ENCODE measurements around the gene NELL2. TPM values are rescaled to one million over a fixed set of nuclear protein-coding genes. Genes with fewer than 3 reads are reported as not detected.

The NELL2 gene
- total RNA-seq, 6 donors from 2014 or later = 1.1 to 19.3 (median 4.2) TPM

GRCh38 chr12:44574586-44574985, 301.5 kb downstream of the NELL2 start:
- Histone ChIP-seq H3K27me3 (no peaks in the 10 kb centered on the region), H3K9me3 (no peaks in the 10 kb centered on the region), H3K27ac (no peak overlapping the region), H3K4me1 (no peaks in the 10 kb centered on the region), H3K4me3 (no peak overlapping the region), H3K36me3 (no peaks in the 10 kb centered on the region)
- DNase-seq (no peak), ATAC-seq (ENCODE audit: low FRiP score in 2 of 2) (no peak)
- TF ChIP-seq POLR2A (IDR thresholded peaks at IDR 0.05) = no peak
- TF ChIP-seq, protein P1, sequence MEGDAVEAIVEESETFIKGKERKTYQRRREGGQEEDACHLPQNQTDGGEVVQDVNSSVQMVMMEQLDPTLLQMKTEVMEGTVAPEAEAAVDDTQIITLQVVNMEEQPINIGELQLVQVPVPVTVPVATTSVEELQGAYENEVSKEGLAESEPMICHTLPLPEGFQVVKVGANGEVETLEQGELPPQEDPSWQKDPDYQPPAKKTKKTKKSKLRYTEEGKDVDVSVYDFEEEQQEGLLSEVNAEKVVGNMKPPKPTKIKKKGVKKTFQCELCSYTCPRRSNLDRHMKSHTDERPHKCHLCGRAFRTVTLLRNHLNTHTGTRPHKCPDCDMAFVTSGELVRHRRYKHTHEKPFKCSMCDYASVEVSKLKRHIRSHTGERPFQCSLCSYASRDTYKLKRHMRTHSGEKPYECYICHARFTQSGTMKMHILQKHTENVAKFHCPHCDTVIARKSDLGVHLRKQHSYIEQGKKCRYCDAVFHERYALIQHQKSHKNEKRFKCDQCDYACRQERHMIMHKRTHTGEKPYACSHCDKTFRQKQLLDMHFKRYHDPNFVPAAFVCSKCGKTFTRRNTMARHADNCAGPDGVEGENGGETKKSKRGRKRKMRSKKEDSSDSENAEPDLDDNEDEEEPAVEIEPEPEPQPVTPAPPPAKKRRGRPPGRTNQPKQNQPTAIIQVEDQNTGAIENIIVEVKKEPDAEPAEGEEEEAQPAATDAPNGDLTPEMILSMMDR (IDR thresholded peaks at IDR 0.05) = no peak
- TF ChIP-seq POLR2AphosphoS5 (IDR thresholded peaks at IDR 0.05) = no peak
- no peak for TF ChIP-seq EP300 (IDR thresholded peaks at IDR 0.05)

GRCh38 chr12:44573723-44574122, 302.4 kb downstream of the NELL2 start:
- WGBS, 2 donors = 78 to 88% methylated on average over 3 of the region's 3 CpGs
- H3K27me3 ChIP-seq = no peaks in the 10 kb centered on the region
- no peak for DNase-seq

GRCh38 chr12:44571006-44571550, 305.0 kb downstream of the NELL2 start:
- Histone ChIP-seq H3K4me1 (no peaks in the 10 kb centered on the region), H3K9me3 (no peaks in the 10 kb centered on the region), H3K27me3 (no peaks in the 10 kb centered on the region), H3K27ac (no peak overlapping the region), H3K4me3 (no peak overlapping the region), H3K36me3 (no peaks in the 10 kb centered on the region)
- 90% methylated on average over 2 of the region's 2 CpGs for WGBS, 2 donors
- DNase-seq = no peak
- no peak for ATAC-seq (ENCODE audit: low FRiP score in 2 of 2)
- TF ChIP-seq, protein P1 (IDR thresholded peaks at IDR 0.05) = no peak
- TF ChIP-seq EP300 (IDR thresholded peaks at IDR 0.05) (no peak), POLR2AphosphoS5 (IDR thresholded peaks at IDR 0.05) (no peak), POLR2A (IDR thresholded peaks at IDR 0.05) (no peak)

More at GRCh38 chr12:44573723-44574122, 302.4 kb downstream of the NELL2 start:
- H3K4me3 ChIP-seq = no peak overlapping the region
- no peak overlapping the region for H3K27ac ChIP-seq
- no peak for ATAC-seq (ENCODE audit: low FRiP score in 2 of 2)
- no peaks in the 10 kb centered on the region for H3K4me1 ChIP-seq
- TF ChIP-seq EP300 (IDR thresholded peaks at IDR 0.05) (no peak), POLR2A (IDR thresholded peaks at IDR 0.05) (no peak), POLR2AphosphoS5 (IDR thresholded peaks at IDR 0.05) (no peak)
- TF ChIP-seq, protein P1 (IDR thresholded peaks at IDR 0.05) = no peak
- H3K36me3 ChIP-seq = no peaks in the 10 kb centered on the region
- no peaks in the 10 kb centered on the region for H3K9me3 ChIP-seq

- no peak overlapping the region for H3K4me3 ChIP-seq
- no peak for TF ChIP-seq EP300 (IDR thresholded peaks at IDR 0.05)
- TF ChIP-seq, protein P1 (IDR thresholded peaks at IDR 0.05) = no peak
- no peak for TF ChIP-seq POLR2A (IDR thresholded peaks at IDR 0.05)
- TF ChIP-seq POLR2AphosphoS5 (IDR thresholded peaks at IDR 0.05) = no peak
- ATAC-seq (ENCODE audit: low FRiP score in 2 of 2) = no peak
- DNase-seq = no peak
- no peaks in the 10 kb centered on the region for H3K9me3 ChIP-seq
- no peaks in the 10 kb centered on the region for H3K27me3 ChIP-seq
- no peaks in the 10 kb centered on the region for H3K4me1 ChIP-seq
- WGBS, 2 donors = 82 to 85% methylated on average over 6 of the region's 6 CpGs
- H3K27ac ChIP-seq = no peak overlapping the region
- H3K36me3 ChIP-seq = no peaks in the 10 kb centered on the region
Observed at GRCh38 chr12:44570036-44570583, 306.0 kb downstream of the NELL2 start.

GRCh38 chr12:44565163-44565562, 311.0 kb downstream of the NELL2 start:
- no peak for TF ChIP-seq POLR2A (IDR thresholded peaks at IDR 0.05)
- TF ChIP-seq, protein P1 (IDR thresholded peaks at IDR 0.05) = no peak
- no peak for TF ChIP-seq EP300 (IDR thresholded peaks at IDR 0.05)
- TF ChIP-seq POLR2AphosphoS5 (IDR thresholded peaks at IDR 0.05) = no peak
- H3K9me3 ChIP-seq = no peaks in the 10 kb centered on the region
- WGBS, 2 donors = 92 to 93% methylated on average over 5 of the region's 5 CpGs
- DNase-seq (no peak), ATAC-seq (ENCODE audit: low FRiP score in 2 of 2) (no peak)
- H3K27me3 ChIP-seq = no peaks in the 10 kb centered on the region
- H3K4me1 ChIP-seq = no peaks in the 10 kb centered on the region
- no peaks in the 10 kb centered on the region for H3K36me3 ChIP-seq
- H3K4me3 ChIP-seq = no peak overlapping the region
- no peak overlapping the region for H3K27ac ChIP-seq

Data from upper lobe of left lung (tissue), 6 donors.